Inflammatory macrophage (primary cell): ENCODE measurements around the gene WIPI1.
"Not testable (repeated sequence)": the region's sequence is repeated elsewhere in the genome, so short reads cannot be mapped to it uniquely, and the experiment has no call there.

Source experiments
- DNase-seq, 2 donors: peaks; one replicate each; pipeline ENCODE4 v3.0.0-alpha.2; 2020 to 2022
- total RNA-seq, 18 experiments: gene quantifications; one replicate each; lab custom pipeline; 2026; ENCODE audit warnings: mixed read lengths in 6 of 18, inconsistent platforms in 2 of 18; lab: John Stamatoyannopoulos, UW

The WIPI1 gene, protein sequence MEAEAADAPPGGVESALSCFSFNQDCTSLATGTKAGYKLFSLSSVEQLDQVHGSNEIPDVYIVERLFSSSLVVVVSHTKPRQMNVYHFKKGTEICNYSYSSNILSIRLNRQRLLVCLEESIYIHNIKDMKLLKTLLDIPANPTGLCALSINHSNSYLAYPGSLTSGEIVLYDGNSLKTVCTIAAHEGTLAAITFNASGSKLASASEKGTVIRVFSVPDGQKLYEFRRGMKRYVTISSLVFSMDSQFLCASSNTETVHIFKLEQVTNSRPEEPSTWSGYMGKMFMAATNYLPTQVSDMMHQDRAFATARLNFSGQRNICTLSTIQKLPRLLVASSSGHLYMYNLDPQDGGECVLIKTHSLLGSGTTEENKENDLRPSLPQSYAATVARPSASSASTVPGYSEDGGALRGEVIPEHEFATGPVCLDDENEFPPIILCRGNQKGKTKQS
- 17.8 to 64.6 (median 39.1) reads per million in 18 experiments for total RNA-seq

DNA sequence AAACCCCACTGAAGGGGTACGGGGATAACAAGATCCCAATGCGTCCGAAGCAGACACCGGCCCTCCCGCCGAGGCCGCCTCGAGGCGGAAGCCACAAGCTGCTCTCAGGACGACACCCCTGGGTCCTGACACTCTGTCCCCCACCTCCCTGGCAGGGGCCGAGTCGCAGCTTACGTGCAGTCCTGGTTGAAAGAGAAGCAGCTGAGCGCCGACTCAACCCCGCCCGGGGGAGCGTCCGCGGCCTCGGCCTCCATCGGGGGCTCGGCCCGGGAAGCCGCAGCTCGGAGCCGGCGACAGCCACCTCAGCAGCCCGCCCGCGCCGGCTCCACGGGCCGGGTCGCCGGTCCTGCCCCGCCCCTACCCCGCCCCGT, at the start of gene WIPI1:
WIPI1 (minus strand) TSS at position 329 of the 371 bp plus-strand sequence; CDS start at position 254, 75 bp downstream.
- DNase-seq: no peak

DNA sequence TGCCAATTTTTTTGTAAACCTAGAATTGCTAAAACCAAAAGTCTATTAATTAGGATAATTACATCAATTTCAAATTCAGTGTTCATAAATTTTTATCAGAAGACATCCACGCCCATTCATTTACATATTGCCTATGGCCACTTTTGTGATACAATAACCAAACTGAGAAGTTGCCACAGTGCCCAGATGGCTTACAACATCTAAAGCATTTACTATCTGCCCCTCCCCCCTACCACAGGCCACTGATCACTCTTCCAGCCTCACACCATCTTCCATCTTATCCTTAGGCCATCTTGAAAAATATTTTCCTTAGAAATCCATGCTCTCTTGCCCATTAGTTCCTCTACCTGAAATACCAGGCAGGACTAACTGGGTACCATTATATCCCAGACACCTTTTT, 48.7 kb upstream of the WIPI1 start:
- peak; percentile 52 to 57 for DNase-seq

DNA sequence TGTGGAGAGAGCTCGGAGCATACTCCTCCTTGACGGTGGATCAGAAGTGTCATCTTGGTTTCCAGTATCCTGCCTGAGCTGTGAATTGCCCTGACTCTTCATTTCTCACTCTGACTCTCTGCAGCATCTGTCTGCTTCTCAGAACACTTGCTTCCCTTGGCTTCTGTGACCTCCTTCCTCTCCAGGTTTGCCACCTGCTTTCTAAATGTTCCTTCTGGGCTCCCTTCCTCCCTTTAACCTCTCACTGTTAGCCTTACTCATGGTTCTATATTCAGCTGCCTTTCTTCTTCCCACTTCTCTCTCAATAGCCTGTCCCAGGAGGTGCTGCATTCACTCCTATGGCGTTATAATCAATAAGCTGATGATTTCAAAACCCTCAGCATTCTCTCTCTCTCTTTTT, 43.8 kb upstream of the WIPI1 start:
- no peak for DNase-seq

DNA sequence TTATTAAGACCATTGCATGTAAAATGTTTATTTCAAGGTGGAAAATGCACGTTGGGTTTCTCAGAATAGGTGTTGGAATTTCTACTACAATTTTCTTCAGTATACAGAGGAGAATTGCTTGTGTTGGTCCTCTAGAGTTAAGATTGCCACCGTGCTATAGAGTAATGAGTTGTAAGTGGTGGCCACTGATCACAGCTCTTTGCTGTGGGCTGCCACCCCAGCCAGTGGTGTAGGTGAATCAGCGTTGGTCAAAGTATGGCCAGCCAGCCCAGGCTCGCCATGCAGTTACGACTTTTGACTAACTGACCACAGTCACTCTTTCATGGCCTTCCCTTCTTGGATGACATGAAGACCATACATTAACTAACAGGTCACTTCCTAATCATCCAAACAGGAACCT, 42.3 kb upstream of the WIPI1 start:
- peak; percentile 8 to 25 for DNase-seq

DNA sequence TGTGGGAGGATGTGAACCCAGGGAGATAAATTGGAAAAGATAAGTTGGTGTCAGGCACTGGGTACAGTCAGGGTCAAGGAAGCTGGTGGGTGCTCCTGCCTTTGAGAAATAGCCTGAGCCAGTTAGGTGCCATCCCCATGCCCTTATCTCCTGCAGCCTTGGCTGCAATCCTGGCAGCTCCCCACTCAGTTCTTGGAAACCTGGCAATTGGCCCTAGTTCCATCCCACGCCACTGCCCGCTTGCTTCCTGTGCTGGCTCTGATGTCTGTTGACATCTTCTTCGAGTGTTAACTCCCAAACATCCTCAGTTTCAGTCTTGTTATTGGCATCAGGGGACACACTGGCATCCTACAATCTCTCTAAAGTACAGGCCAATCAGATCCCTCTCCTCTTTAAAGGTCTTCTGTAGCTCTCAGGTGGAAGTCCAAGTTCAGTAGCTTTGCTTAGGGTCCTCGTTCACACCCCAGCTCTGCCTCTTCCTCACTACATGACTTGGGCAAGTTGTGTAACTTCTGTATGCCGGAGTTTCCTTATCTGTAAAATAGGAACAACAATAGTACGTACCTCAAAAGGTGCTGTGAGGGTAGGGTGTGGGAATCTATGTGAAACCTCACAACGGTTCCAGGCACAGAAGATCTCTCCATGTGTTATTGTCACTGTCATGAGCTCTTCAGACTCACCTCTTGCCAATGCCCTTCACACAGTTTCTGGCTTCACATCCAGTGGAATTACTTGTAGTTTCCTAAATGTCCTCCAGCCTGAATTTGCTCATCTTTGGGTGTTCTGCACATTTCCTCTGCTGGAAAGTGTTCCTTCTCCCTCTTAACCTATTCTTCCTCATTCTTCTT, 41.4 kb upstream of the WIPI1 start:
- peak; percentile 83 to 92 for DNase-seq

- DNase-seq: peak; percentile 85 to 88
Observed at GRCh38 chr17:68497885-68498319, 40.6 kb upstream of the WIPI1 start.

DNA sequence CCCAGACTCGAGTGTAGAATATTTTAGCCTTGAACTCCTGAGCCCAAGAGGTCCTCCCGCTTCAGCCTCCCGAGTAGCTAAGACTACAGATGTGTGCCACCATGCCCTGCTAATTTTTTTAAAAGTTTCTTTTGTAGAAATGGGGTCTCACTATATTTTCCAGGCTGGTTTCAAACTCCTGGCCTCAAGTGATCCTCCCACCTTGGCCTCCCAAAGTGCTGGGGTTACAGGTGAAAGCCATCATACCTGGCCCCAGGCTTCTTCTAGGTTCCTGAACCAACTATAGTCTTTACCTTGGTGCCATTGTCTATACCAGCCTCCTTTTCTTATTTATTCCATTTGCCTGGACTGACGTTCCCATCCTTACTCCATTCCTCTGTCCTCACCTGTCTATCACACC, 37.8 kb upstream of the WIPI1 start:
- no peak for DNase-seq

GRCh38 chr17:68492394-68493054, 35.2 kb upstream of the WIPI1 start:
- not testable (repeated sequence) for DNase-seq

GRCh38 chr17:68491381-68492231, 34.3 kb upstream of the WIPI1 start:
- DNase-seq: peak; percentile 94 to 95

GRCh38 chr17:68489919-68490318, 32.6 kb upstream of the WIPI1 start:
- DNase-seq: no peak

DNA sequence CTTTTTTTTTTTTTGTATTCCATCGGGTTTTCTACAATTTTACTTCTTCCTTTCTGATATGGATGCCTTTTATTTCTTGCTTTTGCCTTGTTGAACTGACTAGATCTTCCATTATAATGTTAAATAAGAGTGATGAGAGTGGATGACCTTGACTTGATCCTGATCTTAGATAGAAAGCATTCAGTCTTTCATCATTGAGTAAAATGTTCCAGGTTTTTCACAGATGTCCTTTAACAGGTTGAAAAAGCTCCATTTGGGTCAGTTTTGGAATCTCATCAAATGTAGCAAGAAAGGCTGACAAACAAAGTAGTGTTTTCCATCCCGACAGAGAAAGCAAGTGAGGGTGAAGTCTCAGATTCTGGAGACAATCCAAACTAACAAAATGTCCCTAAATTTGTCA, 27.2 kb upstream of the WIPI1 start:
- DNase-seq: no peak

GRCh38 chr17:68482576-68483041, 25.3 kb upstream of the WIPI1 start:
- no peak for DNase-seq

- DNase-seq: no peak
Observed at GRCh38 chr17:68480885-68481284, 23.6 kb upstream of the WIPI1 start.

DNA sequence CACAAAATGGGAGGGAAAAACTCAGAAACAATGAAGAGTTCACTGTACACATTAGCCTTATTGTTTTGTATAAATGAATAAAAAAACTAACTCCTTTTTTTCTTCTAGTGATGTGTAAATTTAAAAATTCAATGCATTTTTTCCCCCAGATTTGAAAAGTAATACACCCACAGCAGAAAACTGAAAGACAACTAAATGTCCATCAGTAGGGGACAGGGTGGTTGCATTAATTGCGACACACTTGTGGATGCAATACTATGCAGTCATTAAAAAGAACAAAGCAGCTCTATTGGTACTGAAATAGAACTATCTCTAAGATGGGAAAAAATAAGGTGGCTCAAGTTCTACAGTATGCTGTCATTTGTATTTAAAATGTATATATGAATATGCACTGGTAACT, 13.7 kb upstream of the WIPI1 start:
- peak; percentile 25 to 45 for DNase-seq

GRCh38 chr17:68468788-68469187, 11.5 kb upstream of the WIPI1 start:
- no peak for DNase-seq

DNA sequence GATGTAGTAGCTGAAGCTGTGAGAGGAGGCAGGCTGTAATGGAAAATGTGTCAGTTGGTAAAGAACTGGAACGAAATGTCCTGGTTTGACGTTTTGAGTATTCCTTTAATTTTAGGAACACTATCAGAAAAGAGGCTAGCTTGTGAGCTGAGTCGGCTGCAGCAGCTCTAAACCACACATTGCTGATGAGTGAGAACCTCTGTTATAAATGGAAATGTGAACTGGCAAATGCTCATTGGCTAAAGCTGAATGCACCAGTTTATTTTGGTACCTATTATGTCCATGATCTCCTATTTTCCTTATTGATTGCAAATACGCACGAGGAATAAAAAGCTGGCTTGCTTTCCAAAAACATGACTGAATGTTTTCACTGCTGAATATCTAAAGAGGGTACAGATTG, 11.0 kb upstream of the WIPI1 start:
- DNase-seq: no peak

GRCh38 chr17:68463211-68464019, 6.1 kb upstream of the WIPI1 start:
- DNase-seq: no peak

DNA sequence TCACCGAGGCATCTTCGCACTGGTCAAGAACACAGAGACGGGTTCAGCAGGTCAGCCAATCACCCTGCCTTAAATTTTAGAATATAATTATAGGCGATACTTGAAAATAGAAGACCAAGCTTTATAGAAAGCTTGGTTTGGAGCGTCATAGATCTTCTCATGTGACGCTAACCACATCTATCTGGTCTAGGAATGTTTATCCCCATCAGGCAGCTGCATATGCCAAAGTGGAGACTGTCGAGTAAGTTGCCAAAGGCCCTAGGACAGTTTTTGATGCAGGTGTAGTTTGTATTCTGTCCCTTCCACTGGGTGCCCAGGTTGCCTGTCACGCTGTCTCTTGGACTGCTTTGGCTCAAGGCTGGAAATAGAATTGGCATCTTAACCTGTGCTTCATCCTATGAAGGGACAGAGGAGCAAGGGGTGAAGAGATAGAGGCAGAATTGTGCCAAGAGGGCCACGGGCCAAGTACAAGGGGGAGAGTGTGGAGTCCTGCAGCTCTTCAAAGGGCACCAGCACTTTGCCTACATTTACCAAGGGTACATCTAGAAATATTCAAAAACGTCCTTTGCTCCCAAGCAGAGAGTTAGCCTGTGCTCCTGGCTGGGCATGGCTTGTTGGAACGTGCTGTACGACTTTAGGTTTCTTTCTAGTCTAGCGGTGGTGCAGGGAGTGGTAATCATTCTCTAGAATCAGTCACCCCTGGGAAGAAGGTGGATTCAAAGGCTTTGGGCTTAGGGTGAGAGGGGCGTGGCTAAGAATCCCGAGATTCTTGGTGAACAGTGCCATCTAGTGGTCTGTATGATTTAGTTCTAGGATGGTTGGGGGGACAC, 5.3 kb upstream of the WIPI1 start:
- peak; percentile 79 to 86 for DNase-seq

DNA sequence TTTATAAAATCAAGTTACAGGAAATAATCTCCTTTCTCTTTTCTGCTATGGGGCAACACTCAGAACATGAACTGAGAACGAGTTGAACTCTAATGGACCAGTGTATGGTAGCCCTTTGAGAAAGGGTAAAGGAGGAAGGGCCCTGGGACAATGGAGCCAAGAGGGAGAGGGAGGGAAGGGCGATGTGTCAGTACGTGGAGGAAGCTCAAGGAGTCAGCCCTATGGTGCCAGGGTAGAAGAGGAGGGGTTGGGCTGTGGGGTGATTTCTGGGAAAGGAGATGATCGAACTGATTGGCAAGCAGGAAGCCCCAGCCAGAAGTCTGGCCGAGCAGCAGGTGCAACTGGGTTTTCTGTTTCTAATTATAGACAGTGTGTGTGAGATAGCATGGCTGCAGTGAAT, 4.3 kb upstream of the WIPI1 start:
- peak in 1 of 2 donors; percentile 22 for DNase-seq

- no peak for DNase-seq
Observed at GRCh38 chr17:68461122-68461539, 3.8 kb upstream of the WIPI1 start.
